GM12878 (cell line): ENCODE results near the gene DERA. TPM values are rescaled to one million over a fixed set of nuclear protein-coding genes. Genes with fewer than 3 reads are reported as not detected.
A peak's percentile ranks its signal among the peaks of the same experiment; 100 is the strongest.

Source experiments
- ATF7 ChIP-seq: fragments of 450-650 bp; IDR thresholded peaks from 2 replicates; pipeline ENCODE4 v1.6.1; 2016; ENCODE audit warnings: low read depth, mild to moderate bottlenecking
- BMI1 ChIP-seq: fragments of 450-650 bp; IDR thresholded peaks from 2 replicates; pipeline ENCODE4 v1.6.1; 2016; ENCODE audit warnings: mild to moderate bottlenecking, moderate library complexity, borderline replicate concordance
- CREM ChIP-seq: IDR thresholded peaks from 2 replicates; pipeline ENCODE4 v1.6.1; 2014; ENCODE audit warnings: antibody characterized with exemption, low read depth
- EGR1 ChIP-seq, 2 experiments: IDR thresholded peaks; 1 replicate in 1 of 2; 2 replicates in 1 of 2; pipeline ENCODE4 v1.6.1; 2011 to 2012; ENCODE audit warnings: low read depth in 2 of 2, low read length in 2 of 2, borderline replicate concordance in 1 of 2, mild to moderate bottlenecking in 1 of 2, moderate library complexity in 1 of 2
- IKZF2 ChIP-seq, 2 experiments: fragments of 450-650 bp; IDR thresholded peaks; 2 replicates each; pipeline ENCODE4 v1.6.1; 2017; ENCODE audit warnings: mild to moderate bottlenecking in 2 of 2, moderate library complexity in 2 of 2
- MEF2B ChIP-seq: fragments of 450-650 bp; IDR thresholded peaks from 2 replicates; pipeline ENCODE4 v1.6.1; 2018; ENCODE audit warnings: mild to moderate bottlenecking, moderate library complexity; ENCODE audit not compliant: partially characterized antibody, poor library complexity, severe bottlenecking
- NR2C1 ChIP-seq: fragments of 450-650 bp; IDR thresholded peaks from 2 replicates; pipeline ENCODE4 v1.6.1; 2017; ENCODE audit warnings: antibody characterized with exemption, mild to moderate bottlenecking, moderate library complexity
- NR2C2 ChIP-seq: IDR thresholded peaks from 2 replicates; pipeline ENCODE4 v1.6.1; 2011; ENCODE audit warnings: borderline replicate concordance, low read depth; ENCODE audit not compliant: control insufficient read depth, insufficient read length
- PAX5 ChIP-seq: IDR thresholded peaks from 2 replicates; pipeline ENCODE4 v1.6.1; 2011; ENCODE audit warnings: low read depth, low read length, borderline replicate concordance
- RUNX3 ChIP-seq: IDR thresholded peaks from 2 replicates; pipeline ENCODE4 v1.6.1; 2012; ENCODE audit warnings: low read length, inconsistent platforms
- SPI1 ChIP-seq: IDR thresholded peaks from 2 replicates; pipeline ENCODE4 v1.6.1; 2011; ENCODE audit warnings: low read depth, mild to moderate bottlenecking, low read length, moderate library complexity, borderline replicate concordance; ENCODE audit not compliant: insufficient read depth
- TCF12 ChIP-seq: IDR thresholded peaks from 2 replicates; pipeline ENCODE4 v1.6.1; 2011; ENCODE audit warnings: low read depth, mild to moderate bottlenecking, low read length
- ZSCAN29 ChIP-seq: fragments of 450-650 bp; IDR thresholded peaks from 2 replicates; pipeline ENCODE4 v1.6.1; 2017; ENCODE audit warnings: mild to moderate bottlenecking, moderate library complexity
- polyA plus RNA-seq, 11 experiments: library from polyadenylated mRNA; depleted of rRNA in 4 of 11; unstranded in 6 of 11; stranded (reverse) in 5 of 11; fragments of >200 nt; fragmentation: Nextera tagmentation in 4 of 11; fragmentation: Illumina TruSeq in 1 of 11; extraction: Ambion mirVana in 4 of 11; extraction: Trizol in 1 of 11; gene quantifications; 1 replicate in 1 of 11; 2 replicates in 10 of 11; pipeline versions ENCODE4 v1.2.1 to v1.2.3, GENCODE V29; 2011 to 2016; ENCODE audit warnings: inconsistent platforms in 2 of 11, missing spikeins in 2 of 11, low read depth in 1 of 11
- total RNA-seq, 4 experiments: library from RNA; depleted of rRNA in 3 of 4; stranded (reverse); fragments of >200 nt in 3 of 4; fragmentation: Illumina TruSeq in 1 of 4; extraction: Trizol in 1 of 4; gene quantifications; 2 replicates each; pipeline versions ENCODE4 v1.2.1 to v1.2.3, GENCODE V29; 2013 to 2021
- TF ChIP-seq, protein P1 (sequence below): fragments of 450-650 bp; IDR thresholded peaks from 2 replicates; pipeline ENCODE4 v1.6.1; 2018; ENCODE audit warnings: mild to moderate bottlenecking, low read depth, moderate library complexity; ENCODE audit not compliant: partially characterized antibody
- TF ChIP-seq, protein P2 (sequence below): IDR thresholded peaks from 2 replicates; pipeline ENCODE4 v1.6.1; 2012; ENCODE audit warnings: improper control_type of control experiment, low read depth, low read length; ENCODE audit not compliant: insufficient replicate concordance
- TF ChIP-seq, protein P3 (sequence below): IDR thresholded peaks from 2 replicates; pipeline ENCODE4 v1.6.1; 2011; ENCODE audit warnings: low read depth, mild to moderate bottlenecking, low read length, moderate library complexity, borderline replicate concordance; ENCODE audit errors: extremely low read depth
- TF ChIP-seq, protein P4 (sequence below): IDR thresholded peaks from 2 replicates; pipeline ENCODE4 v1.6.1; 2011; ENCODE audit warnings: borderline replicate concordance, low read depth, mild to moderate bottlenecking, moderate library complexity, low read length; ENCODE audit not compliant: insufficient read depth, poor library complexity, severe bottlenecking
- TF ChIP-seq, protein P5 (sequence below): fragments of 450-650 bp; IDR thresholded peaks from 2 replicates; pipeline ENCODE4 v1.6.1; 2016; ENCODE audit warnings: mild to moderate bottlenecking

The DERA gene
- total and polyA plus RNA-seq, 10 of the 15 experiments (the other 5 are each of a cell fraction or from before 2014, with no cell fraction given) = 34.9 to 97.1 (median 40.8) TPM

DNA sequence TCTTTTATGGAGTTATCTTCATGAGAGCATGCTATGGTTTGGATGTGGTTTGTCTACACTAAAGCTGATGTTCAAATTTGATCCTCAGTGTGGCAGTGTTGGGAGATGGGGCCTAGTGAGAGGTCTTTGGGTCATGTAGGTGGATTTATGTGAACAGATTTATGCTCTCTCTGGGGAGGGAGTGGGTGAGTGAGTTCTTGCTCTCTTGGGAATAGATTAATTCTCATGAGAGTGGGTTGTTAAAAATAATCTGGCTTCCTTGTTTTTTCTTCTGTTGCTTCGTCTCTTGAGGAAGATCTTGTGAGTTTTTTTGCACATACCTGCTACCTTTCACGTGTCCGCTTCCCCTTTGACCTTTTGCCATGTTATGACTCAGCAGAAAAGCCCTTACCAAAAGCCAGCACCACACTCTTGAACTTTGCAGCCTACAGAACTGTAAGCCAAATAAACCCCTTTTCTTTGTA, 20.5 kb downstream of the DERA start (continued):
- TF ChIP-seq, protein P1, sequence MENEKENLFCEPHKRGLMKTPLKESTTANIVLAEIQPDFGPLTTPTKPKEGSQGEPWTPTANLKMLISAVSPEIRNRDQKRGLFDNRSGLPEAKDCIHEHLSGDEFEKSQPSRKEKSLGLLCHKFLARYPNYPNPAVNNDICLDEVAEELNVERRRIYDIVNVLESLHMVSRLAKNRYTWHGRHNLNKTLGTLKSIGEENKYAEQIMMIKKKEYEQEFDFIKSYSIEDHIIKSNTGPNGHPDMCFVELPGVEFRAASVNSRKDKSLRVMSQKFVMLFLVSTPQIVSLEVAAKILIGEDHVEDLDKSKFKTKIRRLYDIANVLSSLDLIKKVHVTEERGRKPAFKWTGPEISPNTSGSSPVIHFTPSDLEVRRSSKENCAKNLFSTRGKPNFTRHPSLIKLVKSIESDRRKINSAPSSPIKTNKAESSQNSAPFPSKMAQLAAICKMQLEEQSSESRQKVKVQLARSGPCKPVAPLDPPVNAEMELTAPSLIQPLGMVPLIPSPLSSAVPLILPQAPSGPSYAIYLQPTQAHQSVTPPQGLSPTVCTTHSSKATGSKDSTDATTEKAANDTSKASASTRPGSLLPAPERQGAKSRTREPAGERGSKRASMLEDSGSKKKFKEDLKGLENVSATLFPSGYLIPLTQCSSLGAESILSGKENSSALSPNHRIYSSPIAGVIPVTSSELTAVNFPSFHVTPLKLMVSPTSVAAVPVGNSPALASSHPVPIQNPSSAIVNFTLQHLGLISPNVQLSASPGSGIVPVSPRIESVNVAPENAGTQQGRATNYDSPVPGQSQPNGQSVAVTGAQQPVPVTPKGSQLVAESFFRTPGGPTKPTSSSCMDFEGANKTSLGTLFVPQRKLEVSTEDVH = no peak
- TF ChIP-seq TCF12 = 0 out of 2 replicates have a peak, but pooled peaks have one; percentile 51
- peak; percentile 99 for TF ChIP-seq MEF2B
- TF ChIP-seq, protein P2, sequence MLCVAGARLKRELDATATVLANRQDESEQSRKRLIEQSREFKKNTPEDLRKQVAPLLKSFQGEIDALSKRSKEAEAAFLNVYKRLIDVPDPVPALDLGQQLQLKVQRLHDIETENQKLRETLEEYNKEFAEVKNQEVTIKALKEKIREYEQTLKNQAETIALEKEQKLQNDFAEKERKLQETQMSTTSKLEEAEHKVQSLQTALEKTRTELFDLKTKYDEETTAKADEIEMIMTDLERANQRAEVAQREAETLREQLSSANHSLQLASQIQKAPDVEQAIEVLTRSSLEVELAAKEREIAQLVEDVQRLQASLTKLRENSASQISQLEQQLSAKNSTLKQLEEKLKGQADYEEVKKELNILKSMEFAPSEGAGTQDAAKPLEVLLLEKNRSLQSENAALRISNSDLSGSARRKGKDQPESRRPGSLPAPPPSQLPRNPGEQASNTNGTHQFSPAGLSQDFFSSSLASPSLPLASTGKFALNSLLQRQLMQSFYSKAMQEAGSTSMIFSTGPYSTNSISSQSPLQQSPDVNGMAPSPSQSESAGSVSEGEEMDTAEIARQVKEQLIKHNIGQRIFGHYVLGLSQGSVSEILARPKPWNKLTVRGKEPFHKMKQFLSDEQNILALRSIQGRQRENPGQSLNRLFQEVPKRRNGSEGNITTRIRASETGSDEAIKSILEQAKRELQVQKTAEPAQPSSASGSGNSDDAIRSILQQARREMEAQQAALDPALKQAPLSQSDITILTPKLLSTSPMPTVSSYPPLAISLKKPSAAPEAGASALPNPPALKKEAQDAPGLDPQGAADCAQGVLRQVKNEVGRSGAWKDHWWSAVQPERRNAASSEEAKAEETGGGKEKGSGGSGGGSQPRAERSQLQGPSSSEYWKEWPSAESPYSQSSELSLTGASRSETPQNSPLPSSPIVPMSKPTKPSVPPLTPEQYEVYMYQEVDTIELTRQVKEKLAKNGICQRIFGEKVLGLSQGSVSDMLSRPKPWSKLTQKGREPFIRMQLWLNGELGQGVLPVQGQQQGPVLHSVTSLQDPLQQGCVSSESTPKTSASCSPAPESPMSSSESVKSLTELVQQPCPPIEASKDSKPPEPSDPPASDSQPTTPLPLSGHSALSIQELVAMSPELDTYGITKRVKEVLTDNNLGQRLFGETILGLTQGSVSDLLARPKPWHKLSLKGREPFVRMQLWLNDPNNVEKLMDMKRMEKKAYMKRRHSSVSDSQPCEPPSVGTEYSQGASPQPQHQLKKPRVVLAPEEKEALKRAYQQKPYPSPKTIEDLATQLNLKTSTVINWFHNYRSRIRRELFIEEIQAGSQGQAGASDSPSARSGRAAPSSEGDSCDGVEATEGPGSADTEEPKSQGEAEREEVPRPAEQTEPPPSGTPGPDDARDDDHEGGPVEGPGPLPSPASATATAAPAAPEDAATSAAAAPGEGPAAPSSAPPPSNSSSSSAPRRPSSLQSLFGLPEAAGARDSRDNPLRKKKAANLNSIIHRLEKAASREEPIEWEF = peak; percentile 69
- no peak for TF ChIP-seq CREM
- no peak for TF ChIP-seq BMI1
- peak; percentile 90 for TF ChIP-seq NR2C1
- peak; percentile 52 for TF ChIP-seq ATF7
- no peak for TF ChIP-seq ZSCAN29
- peak; percentile 17 to 31; a peak in 1 of 4 replicates for TF ChIP-seq IKZF2 (IDR thresholded peaks at IDR 0.05)
- TF ChIP-seq, protein P3, sequence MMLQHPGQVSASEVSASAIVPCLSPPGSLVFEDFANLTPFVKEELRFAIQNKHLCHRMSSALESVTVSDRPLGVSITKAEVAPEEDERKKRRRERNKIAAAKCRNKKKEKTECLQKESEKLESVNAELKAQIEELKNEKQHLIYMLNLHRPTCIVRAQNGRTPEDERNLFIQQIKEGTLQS = no peak
- TF ChIP-seq EGR1 (IDR thresholded peaks at IDR 0.05; ENCODE audit: borderline replicate concordance in 1 of 2, low read depth in 2 of 2, low read length in 2 of 2) = no peak
- TF ChIP-seq SPI1 = peak; percentile 28; the same call in 1 of the 2 replicates
- TF ChIP-seq, protein P4, sequence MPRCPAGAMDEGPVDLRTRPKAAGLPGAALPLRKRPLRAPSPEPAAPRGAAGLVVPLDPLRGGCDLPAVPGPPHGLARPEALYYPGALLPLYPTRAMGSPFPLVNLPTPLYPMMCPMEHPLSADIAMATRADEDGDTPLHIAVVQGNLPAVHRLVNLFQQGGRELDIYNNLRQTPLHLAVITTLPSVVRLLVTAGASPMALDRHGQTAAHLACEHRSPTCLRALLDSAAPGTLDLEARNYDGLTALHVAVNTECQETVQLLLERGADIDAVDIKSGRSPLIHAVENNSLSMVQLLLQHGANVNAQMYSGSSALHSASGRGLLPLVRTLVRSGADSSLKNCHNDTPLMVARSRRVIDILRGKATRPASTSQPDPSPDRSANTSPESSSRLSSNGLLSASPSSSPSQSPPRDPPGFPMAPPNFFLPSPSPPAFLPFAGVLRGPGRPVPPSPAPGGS = peak; percentile 76
- TF ChIP-seq, protein P5, sequence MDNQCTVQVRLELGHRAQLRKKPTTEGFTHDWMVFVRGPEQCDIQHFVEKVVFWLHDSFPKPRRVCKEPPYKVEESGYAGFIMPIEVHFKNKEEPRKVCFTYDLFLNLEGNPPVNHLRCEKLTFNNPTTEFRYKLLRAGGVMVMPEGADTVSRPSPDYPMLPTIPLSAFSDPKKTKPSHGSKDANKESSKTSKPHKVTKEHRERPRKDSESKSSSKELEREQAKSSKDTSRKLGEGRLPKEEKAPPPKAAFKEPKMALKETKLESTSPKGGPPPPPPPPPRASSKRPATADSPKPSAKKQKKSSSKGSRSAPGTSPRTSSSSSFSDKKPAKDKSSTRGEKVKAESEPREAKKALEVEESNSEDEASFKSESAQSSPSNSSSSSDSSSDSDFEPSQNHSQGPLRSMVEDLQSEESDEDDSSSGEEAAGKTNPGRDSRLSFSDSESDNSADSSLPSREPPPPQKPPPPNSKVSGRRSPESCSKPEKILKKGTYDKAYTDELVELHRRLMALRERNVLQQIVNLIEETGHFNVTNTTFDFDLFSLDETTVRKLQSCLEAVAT = no peak
- TF ChIP-seq RUNX3 = 0 out of 2 replicates have a peak, but pooled peaks have one; percentile 17
- no peak for TF ChIP-seq PAX5
- TF ChIP-seq NR2C2 = no peak
